Mononuclear cell (primary cell): ENCODE measurements around the gene MACROD1. TPM values are rescaled to one million over a fixed set of nuclear protein-coding genes. Genes with fewer than 3 reads are reported as not detected.

Experiments used
- H3K27me3 ChIP-seq: 2 replicates; pipeline ENCODE4 v1.6.0; 2011; ENCODE audit warnings: low read length, control low read depth; ENCODE audit not compliant: insufficient read depth
- H3K4me1 ChIP-seq: 2 replicates; pipeline ENCODE4 v1.5.1; 2011; ENCODE audit warnings: mild to moderate bottlenecking, low read length, control low read depth; ENCODE audit not compliant: insufficient read depth
- H3K4me3 ChIP-seq: 2 replicates; pipeline ENCODE4 v1.5.1; 2011; ENCODE audit warnings: mild to moderate bottlenecking, low read length, moderate library complexity
- H3K9me3 ChIP-seq: 2 replicates; pipeline ENCODE4 v1.5.1; 2011; ENCODE audit warnings: low read depth, mild to moderate bottlenecking, control low read depth, low read length
- total RNA-seq: library from RNA; depleted of rRNA; stranded (reverse); fragments of >200 nt; gene quantifications from one replicate; pipeline ENCODE4 v1.2.3, GENCODE V29; 2012

The MACROD1 gene
- total RNA-seq, 1 donor: 4.0 TPM

DNA sequence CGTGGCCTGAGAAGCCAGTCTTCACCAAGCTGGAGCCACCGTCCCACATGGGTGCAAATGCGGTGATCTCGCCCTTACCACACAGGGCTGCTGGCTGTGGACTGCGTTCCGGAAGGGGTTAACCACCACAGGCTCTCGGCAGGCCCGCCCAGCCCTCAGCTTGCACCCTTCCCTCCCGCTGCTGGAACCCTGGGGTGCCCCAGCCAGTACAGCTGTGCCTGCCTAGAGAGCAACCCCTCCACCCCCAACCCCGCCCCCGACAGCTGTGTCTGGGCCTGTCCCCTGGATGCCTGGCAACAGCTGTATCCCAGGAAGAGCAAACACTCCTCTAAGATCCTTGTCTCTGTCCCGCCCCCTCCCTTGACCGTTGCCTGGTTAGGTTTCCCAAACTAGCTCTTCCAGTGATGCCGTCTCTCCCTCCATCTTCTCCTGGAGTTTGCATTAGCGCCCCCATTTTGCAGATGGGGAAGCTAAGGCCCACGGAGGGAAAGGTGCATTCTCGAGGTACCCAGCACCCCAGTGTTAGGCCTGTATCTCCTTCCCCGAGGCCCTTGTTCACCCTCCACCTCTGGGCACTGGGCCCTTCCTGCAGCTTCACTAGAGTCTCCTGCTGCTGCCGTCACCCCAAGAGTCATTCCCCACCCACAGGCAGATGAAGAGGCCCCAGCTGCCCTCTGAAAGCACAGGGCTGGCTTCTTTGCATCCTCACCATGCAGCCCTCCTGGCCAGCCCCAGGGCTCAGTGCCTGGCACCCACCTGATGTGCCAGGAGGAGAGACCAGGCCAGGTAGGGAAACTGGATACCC is 204.1 kb downstream of the MACROD1 start:
- Histone ChIP-seq H3K4me1 (peaks cover 9% of the 10 kb centered on the region), H3K9me3 (no peaks in the 10 kb centered on the region), H3K4me3 (no peak overlapping the region), H3K27me3 (no peaks in the 10 kb centered on the region)

DNA sequence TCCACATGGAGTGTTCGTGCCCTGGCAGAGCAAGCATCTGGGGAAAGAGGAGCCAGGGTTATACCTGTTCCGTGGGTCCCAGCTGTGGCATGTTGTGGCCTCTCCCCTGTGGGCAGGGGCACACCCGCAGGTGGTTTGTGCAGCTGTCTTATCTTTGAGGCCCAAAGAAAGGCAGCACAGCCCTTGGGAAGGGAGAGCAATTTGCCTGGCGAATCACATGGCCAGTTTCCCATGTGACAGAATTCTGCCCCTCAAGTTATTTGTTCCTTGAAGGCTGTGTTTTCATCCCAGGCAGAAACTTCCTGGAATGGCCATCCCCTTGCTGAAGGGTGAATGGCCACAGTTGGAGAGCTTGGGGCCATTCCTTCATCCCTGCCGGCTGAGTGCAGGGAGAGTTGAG is 207.9 kb downstream of the MACROD1 start:
- Histone ChIP-seq H3K4me1 (peaks cover 15% of the 10 kb centered on the region), H3K4me3 (no peak overlapping the region), H3K27me3 (no peaks in the 10 kb centered on the region), H3K9me3 (no peaks in the 10 kb centered on the region)

DNA sequence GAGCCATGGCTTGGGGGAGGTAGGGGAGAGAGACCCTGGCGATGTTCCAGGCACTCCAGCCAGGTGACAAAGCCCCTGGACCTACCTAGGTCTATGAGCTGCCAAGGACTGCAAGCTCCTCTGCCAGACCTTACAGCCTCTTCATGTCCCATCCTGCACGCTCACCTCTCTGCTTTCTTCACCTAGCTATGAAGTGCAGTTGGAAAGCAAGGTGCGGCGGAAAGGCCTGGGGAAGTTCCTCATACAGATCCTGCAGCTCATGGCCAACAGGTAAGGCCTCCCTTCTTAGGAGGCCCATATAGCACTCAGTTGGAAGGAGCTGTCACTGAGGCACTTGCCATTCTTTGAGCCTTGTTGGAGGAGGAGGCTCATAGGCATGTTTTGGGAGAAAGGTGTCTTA is 213.3 kb downstream of the MACROD1 start:
- no peak overlapping the region for H3K4me3 ChIP-seq
- H3K27me3 ChIP-seq: no peaks in the 10 kb centered on the region
- H3K9me3 ChIP-seq: no peaks in the 10 kb centered on the region

DNA sequence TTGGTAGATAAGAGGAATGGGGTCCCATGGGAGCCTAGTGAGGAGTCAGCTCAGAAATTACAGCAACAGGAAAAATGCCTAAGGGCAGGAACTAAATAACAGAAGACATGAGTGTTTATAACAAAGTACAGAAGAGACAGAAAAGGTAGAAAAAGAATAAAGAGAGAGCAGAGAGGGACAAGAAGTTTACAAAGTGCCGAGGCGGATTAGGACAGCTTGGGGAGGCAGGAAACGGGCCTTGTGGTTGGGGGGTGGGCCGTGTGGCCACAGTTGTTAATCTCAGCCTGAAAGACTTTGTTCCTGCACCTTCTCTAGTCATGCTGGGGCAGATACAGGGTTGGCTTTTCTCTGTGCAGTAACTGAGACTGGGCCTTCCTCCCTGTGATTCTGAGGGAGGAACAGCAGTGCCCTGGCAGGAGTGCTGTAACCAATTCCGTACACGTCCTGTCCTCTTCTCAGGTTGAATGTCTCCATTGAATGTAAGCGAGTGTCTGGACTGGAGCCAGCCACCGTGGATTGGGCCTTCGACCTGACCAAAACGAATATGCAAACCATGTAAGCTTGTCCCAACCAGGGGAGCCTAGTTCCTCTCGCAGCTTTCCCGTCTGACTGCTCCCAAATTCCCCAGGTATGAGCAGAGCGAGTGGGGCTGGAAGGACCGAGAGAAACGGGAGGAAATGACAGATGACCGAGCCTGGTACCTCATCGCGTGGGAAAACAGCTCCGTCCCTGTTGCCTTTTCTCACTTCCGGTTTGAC is 214.0 kb downstream of the MACROD1 start:
- no peaks in the 10 kb centered on the region for H3K27me3 ChIP-seq
- H3K4me1 ChIP-seq: peaks cover 23% of the 10 kb centered on the region
- no peaks in the 10 kb centered on the region for H3K9me3 ChIP-seq
- H3K4me3 ChIP-seq: no peak overlapping the region

More for the DNA sequence above, 213.3 kb downstream of the MACROD1 start:
- peaks cover 23% of the 10 kb centered on the region for H3K4me1 ChIP-seq

Other genes with a start within 250 kb of the MACROD1 start
- gene RCOR2, start 248.9 kb downstream of the MACROD1 start, total RNA-seq: not detected
- 5.2 TPM for gene NAA40, start 227.1 kb downstream of the MACROD1 start, total RNA-seq
- 173 TPM for gene COX8A, start 191.5 kb downstream of the MACROD1 start, total RNA-seq
- 33.6 TPM for gene OTUB1, start 179.7 kb downstream of the MACROD1 start, total RNA-seq
- not detected for gene FLRT1, start 130.2 kb downstream of the MACROD1 start, total RNA-seq
- gene STIP1, start 20.1 kb upstream of the MACROD1 start, total RNA-seq: 36.8 TPM
- 105 TPM for gene FERMT3, start 40.6 kb upstream of the MACROD1 start, total RNA-seq
- gene TRPT1, start 60.1 kb upstream of the MACROD1 start, total RNA-seq: 5.2 TPM
- 19.4 TPM for gene NUDT22, start 60.2 kb upstream of the MACROD1 start, total RNA-seq
- 13.1 TPM for gene DNAJC4, start 64.4 kb upstream of the MACROD1 start, total RNA-seq
- 9.1 TPM for gene VEGFB, start 68.5 kb upstream of the MACROD1 start, total RNA-seq
- gene FKBP2, start 75.0 kb upstream of the MACROD1 start, total RNA-seq: 8.1 TPM
- 26.4 TPM for gene PPP1R14B, start 80.8 kb upstream of the MACROD1 start, total RNA-seq
- 3.7 TPM for gene PLCB3, start 85.4 kb upstream of the MACROD1 start, total RNA-seq
- 26.7 TPM for gene BAD, start 118.6 kb upstream of the MACROD1 start, total RNA-seq
- gene GPR137, start 119.7 kb upstream of the MACROD1 start, total RNA-seq: 13.9 TPM
- not detected for gene KCNK4, start 125.2 kb upstream of the MACROD1 start, total RNA-seq
- not detected for gene CATSPERZ, start 134.2 kb upstream of the MACROD1 start, total RNA-seq
- gene ESRRA, start 139.4 kb upstream of the MACROD1 start, total RNA-seq: 8.5 TPM
- gene TRMT112, start 151.4 kb upstream of the MACROD1 start, total RNA-seq: 62.1 TPM
- 42.5 TPM for gene PRDX5, start 152.0 kb upstream of the MACROD1 start, total RNA-seq
- gene CCDC88B, start 174.1 kb upstream of the MACROD1 start, total RNA-seq: 42.7 TPM
- gene RPS6KA4, start 193.0 kb upstream of the MACROD1 start, total RNA-seq: 23.5 TPM